Ectodermal cell (in vitro differentiated cells): Measurements from ENCODE around the gene PTGR2.
"Not testable (repeated sequence)": the region's sequence is repeated elsewhere in the genome, so short reads cannot be mapped to it uniquely, and the experiment has no call there.

Experiments
- H3K27ac ChIP-seq: 2 replicates; pipeline ENCODE4 v1.7.0; 2013; ENCODE audit warnings: mild to moderate bottlenecking, low read depth, low read length; ENCODE audit not compliant: insufficient read depth, poor library complexity, severe bottlenecking
- H3K27me3 ChIP-seq: 2 replicates; pipeline ENCODE4 v1.7.0; 2013; ENCODE audit warnings: mild to moderate bottlenecking, low read length; ENCODE audit not compliant: insufficient read depth, control insufficient read depth, poor library complexity, severe bottlenecking
- H3K36me3 ChIP-seq: one replicate; pipeline ENCODE4 v1.7.0; 2013; ENCODE audit warnings: low read length; ENCODE audit not compliant: control insufficient read depth, insufficient read depth
- H3K4me1 ChIP-seq: one replicate; pipeline ENCODE4 v1.7.0; 2013; ENCODE audit warnings: low read length; ENCODE audit not compliant: control insufficient read depth, insufficient read depth
- H3K4me3 ChIP-seq: 2 replicates; pipeline ENCODE4 v1.7.0; 2013; ENCODE audit warnings: low read depth, low read length, control low read depth; ENCODE audit not compliant: insufficient read depth
- H3K9me3 ChIP-seq: 2 replicates; pipeline ENCODE4 v1.7.0; 2013; ENCODE audit warnings: mild to moderate bottlenecking, low read length, moderate library complexity; ENCODE audit not compliant: control insufficient read depth
- WGBS, 2 experiments: methylation state at CpG; one replicate each; pipeline ENCODE4 v1.1.7; 2013; ENCODE audit warnings: missing lambda C conversion rate in 2 of 2; 5-methylcytosine and 5-hydroxymethylcytosine counted together

PTGR2 gene

GRCh38 chr14:73903028-73903427 lies 51.4 kb downstream of the PTGR2 start:
- Histone ChIP-seq H3K27me3 (no peaks in the 10 kb centered on the region), H3K9me3 (no peaks in the 10 kb centered on the region), H3K27ac (no peak overlapping the region), H3K4me1 (no peaks in the 10 kb centered on the region), H3K36me3 (peaks cover 33% of the 10 kb centered on the region), H3K4me3 (no peak overlapping the region)
- WGBS, 2 experiments, result 75 to 77% methylated on average over 3 of the region's 3 CpGs

GRCh38 chr14:73909681-73910080 lies 58.0 kb downstream of the PTGR2 start:
- no peaks in the 10 kb centered on the region for H3K9me3 ChIP-seq
- no peak overlapping the region for H3K4me3 ChIP-seq
- H3K27me3 ChIP-seq, result no peaks in the 10 kb centered on the region
- H3K27ac ChIP-seq, result no peak overlapping the region
- no peaks in the 10 kb centered on the region for H3K4me1 ChIP-seq
- peaks cover 59% of the 10 kb centered on the region for H3K36me3 ChIP-seq
- 97% methylated on average over 1 of the region's 1 CpG for WGBS, 2 experiments

DNA sequence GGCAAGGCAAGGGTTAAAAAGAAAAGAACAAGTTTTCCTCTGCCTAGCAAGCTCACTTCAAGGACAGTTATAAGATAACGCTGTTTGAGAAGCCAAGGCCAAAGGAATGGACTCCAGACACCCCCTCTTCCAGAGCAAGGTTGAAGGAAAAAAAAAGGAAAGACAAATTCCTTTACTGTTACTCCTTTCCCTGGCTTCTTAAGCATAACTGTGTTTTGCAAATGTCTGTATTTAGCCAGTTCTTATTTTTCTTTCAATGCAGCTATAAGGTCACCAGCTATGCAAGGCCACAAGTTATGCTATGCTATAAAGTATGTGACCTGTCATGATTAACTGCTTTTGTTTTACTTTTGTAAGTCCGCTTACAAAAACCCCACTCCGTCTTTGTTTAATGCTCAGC lies 61.6 kb downstream of the PTGR2 start:
- H3K27ac ChIP-seq, result no peak overlapping the region
- peaks cover 48% of the 10 kb centered on the region for H3K36me3 ChIP-seq
- H3K4me3 ChIP-seq, result no peak overlapping the region
- H3K27me3 ChIP-seq, result no peaks in the 10 kb centered on the region
- H3K9me3 ChIP-seq, result no peaks in the 10 kb centered on the region
- 97 to 99% methylated on average over 3 of the region's 3 CpGs for WGBS, 2 experiments
- H3K4me1 ChIP-seq, result no peaks in the 10 kb centered on the region

DNA sequence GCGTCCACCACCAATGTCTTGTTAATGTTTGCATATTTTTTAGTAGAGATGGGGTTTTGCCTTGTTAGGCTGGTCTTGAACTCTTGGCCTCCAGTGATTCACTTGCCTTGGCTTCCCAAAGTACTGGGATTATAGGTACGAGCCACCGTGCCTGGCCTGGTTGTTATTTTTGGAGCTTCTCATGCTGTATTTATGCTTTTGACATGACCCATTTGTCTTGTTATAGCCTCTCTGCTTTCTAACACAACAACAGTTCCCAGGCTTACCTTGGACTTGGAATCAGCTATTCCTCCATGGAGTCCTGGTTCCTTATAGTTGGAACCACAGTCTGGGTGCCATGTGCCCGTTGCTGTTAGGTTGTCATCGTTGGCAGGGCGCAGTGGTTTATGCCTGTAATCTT lies 64.7 kb downstream of the PTGR2 start:
- Histone ChIP-seq H3K4me3 (no peak overlapping the region), H3K36me3 (peaks cover 35% of the 10 kb centered on the region), H3K27ac (no peak overlapping the region), H3K27me3 (no peaks in the 10 kb centered on the region), H3K4me1 (no peaks in the 10 kb centered on the region), H3K9me3 (no peaks in the 10 kb centered on the region)
- 96 to 97% methylated on average over 6 of the region's 6 CpGs for WGBS, 2 experiments

DNA sequence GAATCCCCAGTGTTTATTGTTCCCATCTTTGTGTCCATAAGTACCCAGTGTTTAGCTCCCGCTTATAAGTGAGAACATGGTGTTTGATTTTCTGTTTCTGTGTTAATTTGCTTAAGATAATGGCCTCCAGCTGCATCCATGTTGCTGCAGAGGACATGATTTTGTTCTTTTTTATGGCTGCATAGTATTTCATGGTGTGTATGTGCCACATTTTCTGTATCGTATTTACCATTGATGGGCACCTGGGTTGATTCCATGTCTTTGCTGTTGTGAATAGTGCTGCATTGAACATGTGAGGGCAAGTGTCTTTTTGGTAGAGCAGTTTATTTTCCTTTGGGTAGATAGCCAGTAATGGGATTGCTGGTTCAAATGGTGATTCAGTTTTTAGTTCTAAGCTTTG lies 67.8 kb downstream of the PTGR2 start:
- 94 to 99% methylated on average over 2 of the region's 2 CpGs for WGBS, 2 experiments
- not testable (repeated sequence) for H3K9me3 ChIP-seq, H3K4me3 ChIP-seq, H3K4me1 ChIP-seq, H3K27me3 ChIP-seq, H3K27ac ChIP-seq
- peaks cover 33% of the 10 kb centered on the region for H3K36me3 ChIP-seq

DNA sequence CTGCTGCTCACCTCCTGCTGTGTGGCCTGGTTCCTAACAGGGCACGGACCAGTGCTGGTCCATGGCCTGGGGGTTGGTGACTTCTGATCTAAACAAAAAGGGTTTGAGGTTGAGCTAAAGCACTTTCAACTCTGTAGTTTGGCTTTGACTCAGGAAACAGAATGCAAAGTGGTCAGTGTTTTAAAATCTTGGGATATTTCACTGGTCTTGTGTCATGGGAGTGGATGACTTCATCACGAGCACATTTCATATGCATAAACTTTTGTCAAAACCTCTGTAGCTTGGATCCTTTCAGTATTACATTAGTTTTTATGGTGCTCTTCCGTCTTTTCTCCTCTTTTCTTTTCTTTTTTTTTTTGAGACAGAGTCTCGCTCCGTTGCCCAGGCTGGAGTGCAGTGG lies 72.7 kb downstream of the PTGR2 start:
- Histone ChIP-seq H3K27ac (no peak overlapping the region), H3K36me3 (peaks cover 41% of the 10 kb centered on the region), H3K9me3 (no peaks in the 10 kb centered on the region), H3K4me3 (no peak overlapping the region), H3K27me3 (no peaks in the 10 kb centered on the region), H3K4me1 (no peaks in the 10 kb centered on the region)
- 79 to 87% methylated on average over 5 of the region's 5 CpGs for WGBS, 2 experiments
